GM18505 (cell line): ENCODE data around the gene SPHK1.
"Not testable (repeated sequence)": the region's sequence is repeated elsewhere in the genome, so short reads cannot be mapped to it uniquely, and the experiment has no call there.

Experiments
- ATAC-seq: cut with Tn5 transposase; IDR thresholded peaks from one replicate; pipeline ENCODE4 v1.9.1; 2021; ENCODE audit not compliant: unreplicated experiment
- POLR2A ChIP-seq: IDR thresholded peaks from 4 replicates; pipeline ENCODE4 v1.6.1; 2011; ENCODE audit warnings: borderline replicate concordance; ENCODE audit not compliant: insufficient read depth, insufficient read length; ENCODE audit errors: extremely low read depth

The SPHK1 gene, protein sequence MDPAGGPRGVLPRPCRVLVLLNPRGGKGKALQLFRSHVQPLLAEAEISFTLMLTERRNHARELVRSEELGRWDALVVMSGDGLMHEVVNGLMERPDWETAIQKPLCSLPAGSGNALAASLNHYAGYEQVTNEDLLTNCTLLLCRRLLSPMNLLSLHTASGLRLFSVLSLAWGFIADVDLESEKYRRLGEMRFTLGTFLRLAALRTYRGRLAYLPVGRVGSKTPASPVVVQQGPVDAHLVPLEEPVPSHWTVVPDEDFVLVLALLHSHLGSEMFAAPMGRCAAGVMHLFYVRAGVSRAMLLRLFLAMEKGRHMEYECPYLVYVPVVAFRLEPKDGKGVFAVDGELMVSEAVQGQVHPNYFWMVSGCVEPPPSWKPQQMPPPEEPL

GRCh38 chr17:76384222-76384986 lies at the start of gene SPHK1:
Gene SPHK1, plus strand, starts transcription at chr17:76384609. Its CDS starts 1,036 bp downstream, at chr17:76385645.
- ATAC-seq: peak; percentile 53
- TF ChIP-seq POLR2A: no peak

DNA sequence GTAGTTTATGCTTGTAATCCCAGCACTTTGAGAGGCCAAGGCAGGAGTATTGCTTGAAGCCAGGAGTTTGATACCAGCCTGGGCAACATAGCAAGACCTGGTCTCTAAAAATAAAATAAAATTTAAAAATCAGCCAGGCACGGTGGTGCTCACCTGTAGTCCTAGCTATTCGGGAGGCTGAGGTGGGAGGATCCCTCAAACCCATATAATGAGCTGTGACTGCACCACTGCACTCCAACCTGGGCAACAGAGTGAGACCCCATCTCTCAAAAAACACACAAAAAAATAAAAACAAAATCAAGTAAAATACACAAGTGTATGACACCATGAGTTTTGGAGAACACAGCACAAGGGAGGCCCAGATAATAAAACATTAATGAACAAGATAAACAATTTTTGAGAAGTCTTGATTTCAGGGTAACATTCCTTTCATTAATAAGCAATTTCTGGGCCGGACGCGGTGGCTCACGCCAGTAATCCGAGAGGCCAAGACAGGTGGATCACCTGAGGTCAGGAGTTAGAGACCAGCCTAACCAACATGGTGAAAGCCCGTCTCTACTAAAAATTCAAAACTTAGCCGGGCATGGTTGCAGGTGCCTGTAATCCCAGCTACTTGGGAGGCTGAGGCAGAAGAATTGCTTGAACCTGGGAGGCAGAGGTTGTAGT lies 48.6 kb upstream of the SPHK1 start:
- no peak for ATAC-seq
- no peak for TF ChIP-seq POLR2A

GRCh38 chr17:76336756-76337412 lies 47.5 kb upstream of the SPHK1 start:
- ATAC-seq: no peak
- TF ChIP-seq POLR2A: no peak

GRCh38 chr17:76337413-76337777 lies 47.0 kb upstream of the SPHK1 start:
- TF ChIP-seq POLR2A: no peak

GRCh38 chr17:76341301-76341700 lies 43.1 kb upstream of the SPHK1 start:
- TF ChIP-seq POLR2A: no peak
- ATAC-seq: no peak

More at GRCh38 chr17:76337413-76337777, 47.0 kb upstream of the SPHK1 start:
- ATAC-seq: no peak

- TF ChIP-seq POLR2A: no peak
- no peak for ATAC-seq
Measured at GRCh38 chr17:76343106-76343505, 41.3 kb upstream of the SPHK1 start.

DNA sequence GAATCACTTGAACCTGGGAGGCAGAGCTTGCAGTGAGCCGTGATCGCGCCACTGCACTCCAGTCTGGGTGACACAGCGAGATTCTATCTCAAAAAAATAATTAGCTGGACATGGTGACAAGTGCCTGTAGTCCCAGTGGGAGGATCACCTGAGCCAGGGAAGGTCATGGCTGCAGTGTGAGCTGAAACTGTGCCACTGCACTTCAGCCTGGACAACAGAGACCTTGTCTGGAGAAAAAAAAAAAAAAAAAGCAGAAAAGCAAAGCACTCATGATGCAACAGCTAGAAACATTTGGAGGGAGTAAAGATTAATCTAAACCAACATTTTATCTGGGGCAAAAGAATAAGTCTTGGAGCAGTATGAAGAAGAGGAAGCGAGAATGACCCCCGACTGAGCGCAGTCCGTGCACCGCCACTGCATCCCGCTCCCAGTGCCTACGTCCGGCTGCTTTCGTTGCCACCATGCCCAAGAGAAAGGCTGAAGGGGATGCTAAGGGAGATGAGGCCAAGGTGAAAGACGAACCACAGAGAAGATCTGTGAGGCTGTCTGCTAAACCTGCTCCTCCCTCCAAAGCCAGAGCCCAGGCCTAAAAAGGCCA lies 38.9 kb upstream of the SPHK1 start:
- no peak for ATAC-seq
- no peak for TF ChIP-seq POLR2A

DNA sequence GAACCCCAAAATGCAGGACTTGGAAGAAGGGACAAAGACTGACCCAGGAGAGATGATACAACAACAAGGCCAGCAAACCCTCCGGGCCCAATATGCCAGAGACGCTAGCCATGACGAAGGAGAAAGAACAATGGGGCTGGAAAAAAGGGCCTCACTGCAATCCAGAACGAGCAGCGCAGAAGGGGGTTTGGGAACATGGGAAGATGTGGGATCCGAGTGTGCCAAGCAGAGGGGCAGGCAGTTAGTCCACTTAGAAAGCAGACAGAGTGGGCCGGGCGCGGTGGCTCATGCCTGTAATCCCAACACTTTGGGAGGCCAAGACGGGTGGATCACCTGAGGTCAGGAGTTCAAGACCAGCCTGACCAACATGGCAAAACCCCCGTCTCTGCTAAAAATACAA lies 37.5 kb upstream of the SPHK1 start:
- ATAC-seq: not testable (repeated sequence)

- TF ChIP-seq POLR2A: no peak
- ATAC-seq: no peak
Measured at GRCh38 chr17:76350463-76350862, 33.9 kb upstream of the SPHK1 start.

GRCh38 chr17:76351526-76352071 lies 32.8 kb upstream of the SPHK1 start:
- no peak for ATAC-seq

GRCh38 chr17:76353004-76353598 lies 31.3 kb upstream of the SPHK1 start:
- TF ChIP-seq POLR2A: no peak

More at GRCh38 chr17:76351526-76352071, 32.8 kb upstream of the SPHK1 start:
- no peak for TF ChIP-seq POLR2A

DNA sequence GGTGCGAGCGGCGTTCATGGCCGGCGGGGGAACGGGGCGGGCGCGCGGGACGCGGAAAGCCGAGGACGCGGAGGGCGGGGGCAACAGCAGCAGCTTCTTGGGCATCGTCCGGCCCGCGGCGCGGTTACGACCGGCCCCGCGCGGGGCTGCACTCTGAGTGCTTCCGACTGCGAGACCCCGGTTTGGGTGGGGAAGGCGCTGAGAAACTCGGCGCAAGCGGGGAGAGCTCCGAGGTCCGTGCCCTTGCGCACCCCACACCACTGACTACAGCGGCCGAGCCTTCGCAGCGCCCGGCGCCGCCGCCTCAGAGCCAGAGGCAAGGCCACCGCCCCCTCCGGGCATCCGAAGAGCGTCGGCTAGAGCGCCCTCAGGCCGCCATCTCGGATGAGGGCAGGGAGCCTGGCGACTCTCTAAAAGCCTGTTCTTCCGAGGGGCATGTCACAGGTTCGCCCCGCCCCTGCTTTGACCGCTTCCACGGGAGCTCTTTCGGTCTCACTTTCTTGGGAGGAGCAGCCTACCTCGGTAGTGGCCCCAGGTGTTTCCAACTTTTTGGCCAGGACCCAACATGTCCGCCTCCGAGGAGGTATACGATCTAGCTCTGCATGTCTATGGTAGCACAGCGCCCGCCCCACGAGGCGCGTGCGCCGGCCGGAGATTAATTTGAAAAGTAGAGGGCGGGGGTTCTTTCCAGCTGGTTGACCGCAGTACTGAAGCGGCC lies 30.7 kb upstream of the SPHK1 start, which contains the start of gene PRPSAP1:
PRPSAP1 (minus strand) TSS at position 318 of the 718 bp plus-strand sequence; CDS start at position 105, 213 bp downstream.
- TF ChIP-seq POLR2A: peak; percentile 94
- ATAC-seq: peak; percentile 88

More at GRCh38 chr17:76353004-76353598, 31.3 kb upstream of the SPHK1 start:
- peak; percentile 16 for ATAC-seq

- ATAC-seq: peak; percentile 3
- TF ChIP-seq POLR2A: no peak
Measured at GRCh38 chr17:76354317-76354729, 30.1 kb upstream of the SPHK1 start.
